Type B pancreatic cell (in vitro differentiated cells): ENCODE results near the gene PARVG. TPM values are rescaled to one million over a fixed set of nuclear protein-coding genes. Genes with fewer than 3 reads are reported as not detected.

Source experiments
- DNase-seq: peaks from one replicate; pipeline ENCODE4 v3.0.0; 2021; ENCODE audit warnings: mixed read lengths; ENCODE audit not compliant: unreplicated experiment; ENCODE audit errors: extremely low spot score
- H3K27ac Mint-ChIP-seq: 2 replicates; pipeline ENCODE4 v1.8.0; 2021; ENCODE audit warnings: mild to moderate bottlenecking, mixed read lengths
- H3K27me3 Mint-ChIP-seq: 2 replicates; pipeline ENCODE4 v1.8.0; 2021; ENCODE audit warnings: mixed read lengths
- H3K36me3 Mint-ChIP-seq: 2 replicates; pipeline ENCODE4 v1.8.0; 2021; ENCODE audit warnings: mixed read lengths
- H3K4me1 Mint-ChIP-seq: one replicate; pipeline ENCODE4 v1.8.0; 2021; ENCODE audit warnings: mixed read lengths; ENCODE audit not compliant: unreplicated experiment
- H3K4me3 Mint-ChIP-seq: 2 replicates; pipeline ENCODE4 v1.8.0; 2021; ENCODE audit warnings: mild to moderate bottlenecking, mixed read lengths
- H3K9me3 Mint-ChIP-seq: 2 replicates; pipeline ENCODE4 v1.8.0; 2021; ENCODE audit warnings: mixed read lengths
- total RNA-seq: library from RNA; stranded (reverse); gene quantifications from 2 replicates; pipeline ENCODE4 v1.2.1, GENCODE V29; 2021; ENCODE audit warnings: low replicate concordance
- TF ChIP-seq, protein P1 (sequence below): fragments of 200-600 bp; sonication (generic); conservative IDR thresholded peaks from 2 replicates; pipeline ENCODE4 v1.5.0; 2021; ENCODE audit warnings: antibody characterized with exemption, mild to moderate bottlenecking

PARVG gene
- total RNA-seq, 1 donor from 2014 or later: 0.19 TPM

DNA sequence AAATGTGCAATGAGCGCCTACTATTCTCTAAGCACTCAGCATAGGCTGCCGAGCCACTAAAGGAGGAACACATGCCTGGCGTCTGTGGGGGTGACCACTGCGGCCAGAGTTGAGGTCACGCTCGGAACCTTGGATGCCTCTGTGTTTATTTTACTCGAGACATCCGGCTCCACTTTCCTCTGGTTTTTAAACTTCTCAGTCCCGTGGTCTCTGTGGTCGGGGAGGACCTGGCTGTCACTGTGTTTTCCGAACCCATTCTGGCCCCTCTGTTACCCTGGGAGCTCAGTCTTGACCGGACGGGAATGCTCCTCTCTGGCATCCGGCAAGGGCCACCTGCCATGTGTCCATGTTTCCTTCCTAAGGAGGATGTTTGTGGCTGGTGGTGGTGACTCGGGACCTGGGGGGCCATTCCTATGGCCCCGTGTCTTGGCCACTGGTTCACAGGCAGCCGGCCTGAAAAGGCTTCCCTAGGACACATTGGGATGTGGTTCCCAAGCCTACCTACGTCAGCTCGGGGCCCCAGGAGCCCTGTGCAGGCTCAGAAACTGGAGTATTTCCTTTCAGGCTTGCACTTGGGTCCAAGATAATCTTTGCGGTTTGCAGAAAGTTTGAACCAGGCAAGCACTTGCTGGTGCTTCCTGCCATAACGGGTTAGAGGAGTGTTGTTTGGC is 46.7 kb upstream of the PARVG start:
- H3K4me1 Mint-ChIP-seq: peaks cover 12% of the 10 kb centered on the region

GRCh38 chr22:44136112-44136511 is 44.6 kb upstream of the PARVG start:
- Mint-ChIP-seq H3K4me1 (peaks cover 12% of the 10 kb centered on the region), H3K27me3 (no peaks in the 10 kb centered on the region), H3K9me3 (peaks cover 8% of the 10 kb centered on the region), H3K27ac (no peak overlapping the region), H3K4me3 (no peak overlapping the region), H3K36me3 (peaks cover 9% of the 10 kb centered on the region)
- TF ChIP-seq, protein P1, sequence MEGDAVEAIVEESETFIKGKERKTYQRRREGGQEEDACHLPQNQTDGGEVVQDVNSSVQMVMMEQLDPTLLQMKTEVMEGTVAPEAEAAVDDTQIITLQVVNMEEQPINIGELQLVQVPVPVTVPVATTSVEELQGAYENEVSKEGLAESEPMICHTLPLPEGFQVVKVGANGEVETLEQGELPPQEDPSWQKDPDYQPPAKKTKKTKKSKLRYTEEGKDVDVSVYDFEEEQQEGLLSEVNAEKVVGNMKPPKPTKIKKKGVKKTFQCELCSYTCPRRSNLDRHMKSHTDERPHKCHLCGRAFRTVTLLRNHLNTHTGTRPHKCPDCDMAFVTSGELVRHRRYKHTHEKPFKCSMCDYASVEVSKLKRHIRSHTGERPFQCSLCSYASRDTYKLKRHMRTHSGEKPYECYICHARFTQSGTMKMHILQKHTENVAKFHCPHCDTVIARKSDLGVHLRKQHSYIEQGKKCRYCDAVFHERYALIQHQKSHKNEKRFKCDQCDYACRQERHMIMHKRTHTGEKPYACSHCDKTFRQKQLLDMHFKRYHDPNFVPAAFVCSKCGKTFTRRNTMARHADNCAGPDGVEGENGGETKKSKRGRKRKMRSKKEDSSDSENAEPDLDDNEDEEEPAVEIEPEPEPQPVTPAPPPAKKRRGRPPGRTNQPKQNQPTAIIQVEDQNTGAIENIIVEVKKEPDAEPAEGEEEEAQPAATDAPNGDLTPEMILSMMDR: no peak
- DNase-seq: no peak

More for the DNA sequence above, 46.7 kb upstream of the PARVG start:
- Mint-ChIP-seq H3K27me3 (peaks cover 4% of the 10 kb centered on the region), H3K36me3 (peaks cover 9% of the 10 kb centered on the region), H3K27ac (no peak overlapping the region), H3K9me3 (peaks cover 8% of the 10 kb centered on the region), H3K4me3 (no peak overlapping the region)
- no peak for DNase-seq
- TF ChIP-seq, protein P1: no peak

GRCh38 chr22:44136786-44137185 is 43.9 kb upstream of the PARVG start:
- H3K36me3 Mint-ChIP-seq: peaks cover 9% of the 10 kb centered on the region
- no peak for DNase-seq
- H3K9me3 Mint-ChIP-seq: peaks cover 8% of the 10 kb centered on the region
- no peaks in the 10 kb centered on the region for H3K27me3 Mint-ChIP-seq
- peaks cover 12% of the 10 kb centered on the region for H3K4me1 Mint-ChIP-seq
- no peak overlapping the region for H3K27ac Mint-ChIP-seq
- no peak overlapping the region for H3K4me3 Mint-ChIP-seq
- TF ChIP-seq, protein P1: no peak

- Mint-ChIP-seq H3K27ac (no peak overlapping the region), H3K4me1 (peaks cover 11% of the 10 kb centered on the region), H3K4me3 (no peak overlapping the region), H3K36me3 (peaks cover 9% of the 10 kb centered on the region), H3K9me3 (peaks cover 8% of the 10 kb centered on the region), H3K27me3 (no peaks in the 10 kb centered on the region)
- DNase-seq: no peak
- TF ChIP-seq, protein P1: no peak
Measured at GRCh38 chr22:44137415-44137814, 43.3 kb upstream of the PARVG start.

GRCh38 chr22:44139773-44140172 is 41.0 kb upstream of the PARVG start:
- H3K27ac Mint-ChIP-seq: no peak overlapping the region
- TF ChIP-seq, protein P1: no peak
- H3K4me1 Mint-ChIP-seq: peaks cover 13% of the 10 kb centered on the region
- peaks cover 8% of the 10 kb centered on the region for H3K9me3 Mint-ChIP-seq
- H3K36me3 Mint-ChIP-seq: peaks cover 9% of the 10 kb centered on the region
- no peak overlapping the region for H3K4me3 Mint-ChIP-seq
- no peaks in the 10 kb centered on the region for H3K27me3 Mint-ChIP-seq
- no peak for DNase-seq
